GM18502 (cell line): ENCODE measurements around the gene PLCL1.

Experiments
- ATAC-seq: cut with Tn5 transposase; IDR thresholded peaks from one replicate; pipeline ENCODE4 v1.9.1; 2021; ENCODE audit warnings: mild to moderate bottlenecking; ENCODE audit not compliant: unreplicated experiment, poor library complexity

PLCL1 gene

GRCh38 chr2:197943731-197944130 is 139.3 kb downstream of the PLCL1 start:
- ATAC-seq: no peak

- no peak for ATAC-seq
Observed at GRCh38 chr2:197944416-197945096, 140.2 kb downstream of the PLCL1 start.

GRCh38 chr2:197946562-197946961 is 142.2 kb downstream of the PLCL1 start:
- ATAC-seq: no peak

GRCh38 chr2:197947219-197947757 is 142.9 kb downstream of the PLCL1 start:
- no peak for ATAC-seq

- ATAC-seq: no peak
Observed at GRCh38 chr2:197949224-197949623, 144.8 kb downstream of the PLCL1 start.

- no peak for ATAC-seq
Observed at GRCh38 chr2:197950006-197950405, 145.6 kb downstream of the PLCL1 start.

GRCh38 chr2:197950724-197951123 is 146.3 kb downstream of the PLCL1 start:
- ATAC-seq: no peak

- ATAC-seq: peak; percentile 69
Observed at GRCh38 chr2:197952540-197953202, 148.3 kb downstream of the PLCL1 start.

GRCh38 chr2:197954328-197954727 is 149.9 kb downstream of the PLCL1 start:
- no peak for ATAC-seq

GRCh38 chr2:197958592-197959150 is 154.3 kb downstream of the PLCL1 start:
- ATAC-seq: no peak

GRCh38 chr2:197959383-197959782 is 155.0 kb downstream of the PLCL1 start:
- no peak for ATAC-seq

GRCh38 chr2:197960786-197961185 is 156.4 kb downstream of the PLCL1 start:
- ATAC-seq: no peak

- ATAC-seq: no peak
Observed at GRCh38 chr2:197964720-197965119, 160.3 kb downstream of the PLCL1 start.

GRCh38 chr2:197965756-197966155 is 161.4 kb downstream of the PLCL1 start:
- no peak for ATAC-seq

GRCh38 chr2:197969391-197969893 is 165.0 kb downstream of the PLCL1 start:
- no peak for ATAC-seq

GRCh38 chr2:197972061-197972460 is 167.7 kb downstream of the PLCL1 start:
- ATAC-seq: no peak

- ATAC-seq: no peak
Observed at GRCh38 chr2:197972587-197972986, 168.2 kb downstream of the PLCL1 start.

- ATAC-seq: no peak
Observed at GRCh38 chr2:197973772-197974171, 169.4 kb downstream of the PLCL1 start.

GRCh38 chr2:197975931-197976519 is 171.6 kb downstream of the PLCL1 start:
- ATAC-seq: no peak

GRCh38 chr2:197978971-197979370 is 174.6 kb downstream of the PLCL1 start:
- no peak for ATAC-seq

- no peak for ATAC-seq
Observed at GRCh38 chr2:197982565-197982964, 178.2 kb downstream of the PLCL1 start.
